Ascending aorta (tissue), 2 donors: ENCODE data around the gene BCOR. TPM values are rescaled to one million over a fixed set of nuclear protein-coding genes. Genes with fewer than 3 reads are reported as not detected.

Experiments used
- DNase-seq, 2 donors: peaks; one replicate each; pipeline ENCODE4 v3.0.0-alpha.2; 2019; ENCODE audit warnings: low spot score in 2 of 2
- H3K27ac ChIP-seq, 2 donors: fragments of 200-600 bp; sonication (generic); one replicate each; pipeline ENCODE4 v1.5.1; 2016 to 2017; ENCODE audit warnings: mild to moderate bottlenecking in 1 of 2
- H3K27me3 ChIP-seq: fragments of 200-600 bp; sonication (generic); one replicate; pipeline ENCODE4 v1.5.1; 2017
- H3K36me3 ChIP-seq, 2 donors: fragments of 200-600 bp; sonication (generic); one replicate each; pipeline ENCODE4 v1.5.1; 2016
- H3K4me1 ChIP-seq, 2 donors: fragments of 200-600 bp; sonication (generic); one replicate each; pipeline ENCODE4 v1.5.1; 2016 to 2017; ENCODE audit warnings: mild to moderate bottlenecking in 1 of 2
- H3K4me3 ChIP-seq, 2 donors: fragments of 200-600 bp; sonication (generic); one replicate each; pipeline ENCODE4 v1.5.1; 2016 to 2017; ENCODE audit warnings: mild to moderate bottlenecking in 1 of 2
- H3K9me3 ChIP-seq, 2 donors: fragments of 200-600 bp; sonication (generic); one replicate each; pipeline ENCODE4 v1.5.1; 2016
- CTCF ChIP-seq, 3 experiments: fragments of 200-600 bp in 2 of 3; fragments of 450-650 bp in 1 of 3; sonication (generic) in 2 of 3; IDR thresholded peaks; one replicate each; pipeline ENCODE4 v1.5.1; 2016 to 2019; ENCODE audit warnings: antibody characterized with exemption in 3 of 3, mild to moderate bottlenecking in 1 of 3, moderate library complexity in 1 of 3
- intact Hi-C: fragments of 100-400 bp; cut with DNase I; formaldehyde crosslinking; loops from one replicate; pipeline ENCODE4 v1.15.1; 2023
- total RNA-seq: library from RNA; depleted of rRNA; stranded (reverse); fragments of >200 nt; gene quantifications from one replicate; pipeline ENCODE4 v1.1.0, GENCODE V29; 2016

Gene BCOR
- total RNA-seq, 1 donor from 2014 or later: 26.7 TPM

- Histone ChIP-seq H3K27me3 (no peaks in the 10 kb centered on the region), H3K36me3 (peaks cover 15 to 53% of the 10 kb centered on the region in 2 donors), H3K9me3 (no peaks in the 10 kb centered on the region), H3K4me3 (no peak overlapping the region), H3K27ac (no peak overlapping the region), H3K4me1 (no peaks in the 10 kb centered on the region)
- peak in 1 of 2 donors; percentile 35 for DNase-seq
- TF ChIP-seq CTCF (IDR thresholded peaks at IDR 0.05): no peak
- intact Hi-C loops: no loop called here
Measured at GRCh38 chrX:40061005-40061404, 36.8 kb downstream of the BCOR start.

GRCh38 chrX:40060356-40060845 is 37.4 kb downstream of the BCOR start:
- Histone ChIP-seq H3K27me3 (no peaks in the 10 kb centered on the region), H3K4me3 (no peak overlapping the region), H3K4me1 (no peaks in the 10 kb centered on the region), H3K9me3 (no peaks in the 10 kb centered on the region), H3K36me3 (peaks cover 16 to 50% of the 10 kb centered on the region in 2 donors), H3K27ac (no peak overlapping the region)
- DNase-seq: peak in 1 of 2 donors; percentile 46
- intact Hi-C loops: no loop called here
- no peak for TF ChIP-seq CTCF (IDR thresholded peaks at IDR 0.05)

- H3K9me3 ChIP-seq: no peaks in the 10 kb centered on the region
- DNase-seq: peak in 1 of 2 donors; percentile 43
- H3K27me3 ChIP-seq: no peaks in the 10 kb centered on the region
- no peak overlapping the region for H3K4me3 ChIP-seq
- no peak overlapping the region for H3K27ac ChIP-seq
- no peaks in the 10 kb centered on the region for H3K4me1 ChIP-seq
- H3K36me3 ChIP-seq: peaks cover 25 to 58% of the 10 kb centered on the region in 2 donors
- intact Hi-C loops: no loop called here
- TF ChIP-seq CTCF (IDR thresholded peaks at IDR 0.05): no peak
Measured at GRCh38 chrX:40058719-40059118, 39.0 kb downstream of the BCOR start.

- no peaks in the 10 kb centered on the region for H3K27me3 ChIP-seq
- H3K4me1 ChIP-seq: no peaks in the 10 kb centered on the region
- H3K9me3 ChIP-seq: peaks cover 0 to 7% of the 10 kb centered on the region in 2 donors
- DNase-seq: peak in 1 of 2 donors; percentile 35
- intact Hi-C loops: no loop called here
- H3K4me3 ChIP-seq: no peak overlapping the region
- H3K36me3 ChIP-seq: peaks cover 36 to 60% of the 10 kb centered on the region in 2 donors
- peak in 1 of 3 experiments; percentile 11 for TF ChIP-seq CTCF (IDR thresholded peaks at IDR 0.05)
- no peak overlapping the region for H3K27ac ChIP-seq
Measured at GRCh38 chrX:40057405-40057804, 40.4 kb downstream of the BCOR start.

- Histone ChIP-seq H3K4me1 (no peaks in the 10 kb centered on the region), H3K27me3 (no peaks in the 10 kb centered on the region), H3K4me3 (no peak overlapping the region), H3K9me3 (peaks cover 3 to 7% of the 10 kb centered on the region in 2 donors), H3K36me3 (peaks cover 38 to 61% of the 10 kb centered on the region in 2 donors), H3K27ac (no peak overlapping the region)
- DNase-seq: peak in 1 of 2 donors; percentile 33
- no peak for TF ChIP-seq CTCF (IDR thresholded peaks at IDR 0.05)
- intact Hi-C loops: no loop called here
Measured at GRCh38 chrX:40056420-40056819, 41.3 kb downstream of the BCOR start.

- intact Hi-C loops: no loop called here
- Histone ChIP-seq H3K9me3 (peaks cover 12 to 16% of the 10 kb centered on the region in 2 donors), H3K4me1 (no peaks in the 10 kb centered on the region), H3K27ac (no peak overlapping the region), H3K4me3 (no peak overlapping the region), H3K36me3 (peaks cover 48 to 66% of the 10 kb centered on the region in 2 donors), H3K27me3 (no peaks in the 10 kb centered on the region)
- DNase-seq: no peak
- TF ChIP-seq CTCF (IDR thresholded peaks at IDR 0.05): no peak
Measured at GRCh38 chrX:40055495-40055894, 42.3 kb downstream of the BCOR start.
